Activated CD8-positive, alpha-beta T cell treated with anti-CD3 and anti-CD28 coated beads for 36 hours (primary cell): ENCODE measurements around the gene ADI1. TPM values are rescaled to one million over a fixed set of nuclear protein-coding genes. Genes with fewer than 3 reads are reported as not detected.

ENCODE experiments used
- ATAC-seq: fragments of 200-7000 bp; cut with Tn5 transposase; one replicate; pipeline ENCODE4 v1.10.0; 2021; ENCODE audit warnings: mild to moderate bottlenecking, moderate library complexity
- CTCF ChIA-PET: fragments of 350-600 bp; sonication (Branson Sonifier 250); formaldehyde crosslinking; loops from one replicate; lab custom pipeline; 2021; ENCODE audit warnings: antibody characterized with exemption; lab: Charles Lee
- POLR2A ChIA-PET: fragments of 350-600 bp; sonication (Branson Sonifier 250); formaldehyde crosslinking; loops from one replicate; lab custom pipeline; 2021; ENCODE audit warnings: antibody characterized with exemption; lab: Charles Lee
- DNase-seq: peaks from one replicate; pipeline ENCODE4 v3.0.0-alpha.2; 2020
- H3K27ac Mint-ChIP-seq: one replicate; pipeline ENCODE4 v1.8.0; 2021; ENCODE audit warnings: mild to moderate bottlenecking, mixed read lengths
- H3K27me3 Mint-ChIP-seq: one replicate; pipeline ENCODE4 v1.8.0; 2021; ENCODE audit warnings: mixed read lengths
- H3K36me3 Mint-ChIP-seq: one replicate; pipeline ENCODE4 v1.8.0; 2021; ENCODE audit warnings: low read depth, mixed read lengths
- H3K4me1 Mint-ChIP-seq: one replicate; pipeline ENCODE4 v1.8.0; 2021; ENCODE audit warnings: low read depth, mixed read lengths
- H3K4me3 Mint-ChIP-seq: one replicate; pipeline ENCODE4 v1.8.0; 2021; ENCODE audit warnings: mild to moderate bottlenecking, moderate library complexity, mixed read lengths
- H3K9me3 Mint-ChIP-seq: one replicate; pipeline ENCODE4 v1.8.0; 2021; ENCODE audit warnings: mixed read lengths
- CTCF ChIP-seq: fragments of 200-600 bp; IDR thresholded peaks from one replicate; pipeline ENCODE4 v1.8.0; 2022; ENCODE audit warnings: antibody characterized with exemption, mild to moderate bottlenecking
- intact Hi-C: fragments of 100-400 bp; cut with micrococcal nuclease; formaldehyde crosslinking; loops from one replicate; pipeline ENCODE4 v1.10.0; 2022
- total RNA-seq, 2 experiments: library from RNA; stranded (reverse); gene quantifications; one replicate each; pipeline ENCODE4 v1.2.3, GENCODE V29; 2021

Gene ADI1
- total RNA-seq, 2 experiments from 2014 or later = 15.7 to 18.2 TPM

GRCh38 chr2:3558205-3559014 is 39.1 kb upstream of the ADI1 start, which contains the start of gene RNASEH1:
Gene RNASEH1 (minus strand): TSS chr2:3558333. CDS start chr2:3558260, 73 bp downstream.
- intact Hi-C loops = loop anchor here (2.0 to 10.0 kb wide), 2 partner anchors 16 to 174 kb away; partner anchors contain the start of gene RPS7
- Mint-ChIP-seq H3K36me3 (peaks cover 57% of the 10 kb centered on the region), H3K4me1 (peaks cover 46% of the 10 kb centered on the region), H3K27ac (peak within 1 kb of the TSS; percentile 96), H3K27me3 (no peaks in the 10 kb centered on the region), H3K4me3 (peak within 1 kb of the TSS; percentile 91), H3K9me3 (no peaks in the 10 kb centered on the region)
- no peak for TF ChIP-seq CTCF
- peak; percentile 99 for ATAC-seq
- DNase-seq = peak; percentile 99
- ChIA-PET CTCF (interaction anchor here (1.0 to 1.3 kb wide), 3 partner anchors 15 to 94 kb away, joined by 3 to 5 read pairs (median 3); no protein-coding TSS in a partner anchor), POLR2A (interaction anchor here (0.8 to 3.6 kb wide), 11 partner anchors 11 to 181 kb away, joined by 3 to 30 read pairs (median 5); partner anchors contain the start of genes ADI1, EIPR1 and TRAPPC12)

GRCh38 chr2:3557639-3558204 is 38.4 kb upstream of the ADI1 start:
- ChIA-PET POLR2A (interaction anchor here (0.8 to 3.6 kb wide), 12 partner anchors 10 to 180 kb away, joined by 3 to 30 read pairs (median 4); partner anchors contain the start of genes ADI1, EIPR1 and TRAPPC12), CTCF (interaction anchor here (1.1 to 1.5 kb wide), 3 partner anchors 15 to 38 kb away, joined by 3 read pairs; no protein-coding TSS in a partner anchor)
- Mint-ChIP-seq H3K36me3 (peaks cover 58% of the 10 kb centered on the region), H3K27ac (peak overlapping the region; percentile 96), H3K9me3 (no peaks in the 10 kb centered on the region), H3K4me1 (peaks cover 42% of the 10 kb centered on the region), H3K4me3 (peak overlapping the region; percentile 91), H3K27me3 (no peaks in the 10 kb centered on the region)
- DNase-seq (no peak), ATAC-seq (peak; percentile 16)
- no peak for TF ChIP-seq CTCF
- intact Hi-C loops = loop anchor here (2.0 to 10.0 kb wide), 2 partner anchors 17 to 173 kb away; partner anchors contain the start of gene RPS7

- peaks cover 68% of the 10 kb centered on the region for H3K36me3 Mint-ChIP-seq
- intact Hi-C loops = loop anchor here (10.0 kb wide), 1 partner anchor 169 kb away; no protein-coding TSS in a partner anchor
These were observed 34.6 kb upstream of the ADI1 start for GRCh38 chr2:3553946-3554345.

GRCh38 chr2:3547915-3548314 is 28.6 kb upstream of the ADI1 start:
- H3K27ac Mint-ChIP-seq = no peak overlapping the region
- DNase-seq (no peak), ATAC-seq (no peak)
- POLR2A ChIA-PET = interaction anchor here (1.4 to 1.6 kb wide), 2 partner anchors 11 to 28 kb away, joined by 3 to 5 read pairs; partner anchors contain the start of gene RNASEH1
- no peaks in the 10 kb centered on the region for H3K4me1 Mint-ChIP-seq
- no peaks in the 10 kb centered on the region for H3K27me3 Mint-ChIP-seq
- peaks cover 66% of the 10 kb centered on the region for H3K36me3 Mint-ChIP-seq
- no peak for TF ChIP-seq CTCF
- intact Hi-C loops = no loop called here
- CTCF ChIA-PET = interaction anchor here (0.9 kb wide), 1 partner anchor 180 kb away, joined by 3 read pairs; no protein-coding TSS in a partner anchor
- H3K9me3 Mint-ChIP-seq = no peaks in the 10 kb centered on the region
- H3K4me3 Mint-ChIP-seq = no peak overlapping the region

More at GRCh38 chr2:3553946-3554345, 34.6 kb upstream of the ADI1 start:
- ATAC-seq = no peak
- no peak overlapping the region for H3K27ac Mint-ChIP-seq
- H3K27me3 Mint-ChIP-seq = no peaks in the 10 kb centered on the region
- ChIA-PET POLR2A (interaction anchor here (0.6 to 3.1 kb wide), 3 partner anchors 10 to 871 kb away, joined by 3 to 10 read pairs (median 6); no protein-coding TSS in a partner anchor), CTCF (interaction anchor here (1.7 kb wide), 1 partner anchor 41 kb away, joined by 3 read pairs; the partner anchor contains the start of gene COLEC11)
- TF ChIP-seq CTCF = no peak
- no peak overlapping the region for H3K4me3 Mint-ChIP-seq
- no peak for DNase-seq
- H3K9me3 Mint-ChIP-seq = no peaks in the 10 kb centered on the region
- H3K4me1 Mint-ChIP-seq = peaks cover 27% of the 10 kb centered on the region
